A549 (cell line): ENCODE data around the gene C11orf98.
"Not testable (repeated sequence)": the region's sequence is repeated elsewhere in the genome, so short reads cannot be mapped to it uniquely, and the experiment has no call there.

Source experiments
- BHLHE40 ChIP-seq: IDR thresholded peaks from 2 replicates; pipeline ENCODE4 v1.6.1; 2012; ENCODE audit warnings: low read depth, low read length, inconsistent platforms
- EP300 ChIP-seq, 2 experiments: fragments of >200 bp; sonication (Bioruptor Twin); formaldehyde crosslinking; IDR thresholded peaks; 2 replicates in 1 of 2; 3 replicates in 1 of 2; pipeline ENCODE4 v1.6.1; 2016 to 2017
- JUN ChIP-seq, 2 experiments: fragments of >200 bp; sonication (Bioruptor Twin); formaldehyde crosslinking; IDR thresholded peaks; 2 replicates in 1 of 2; 3 replicates in 1 of 2; pipeline ENCODE4 v1.6.1; 2016 to 2017
- MAFK ChIP-seq: fragments of 450-650 bp; IDR thresholded peaks from 2 replicates; pipeline ENCODE4 v1.6.1; 2014; ENCODE audit not compliant: partially characterized antibody
- RCOR1 ChIP-seq: fragments of 150-350 bp; IDR thresholded peaks from 2 replicates; pipeline ENCODE4 v1.6.1; 2014; ENCODE audit warnings: antibody characterized with exemption, low read length, low read depth
- TF ChIP-seq, protein P1 (sequence below): fragments of 450-650 bp; IDR thresholded peaks from 2 replicates; pipeline ENCODE4 v1.6.1; 2014; ENCODE audit warnings: antibody characterized with exemption
- TF ChIP-seq, protein P2 (sequence below): fragments of >200 bp; sonication (Bioruptor Twin); formaldehyde crosslinking; IDR thresholded peaks from 3 replicates; pipeline ENCODE4 v1.5.1; 2016
- TF ChIP-seq, protein P3 (sequence below): IDR thresholded peaks from 2 replicates; pipeline ENCODE4 v1.6.1; 2012
- TF ChIP-seq, protein P4 (sequence below): IDR thresholded peaks from 2 replicates; pipeline ENCODE4 v1.6.1; 2012; ENCODE audit warnings: low read depth, borderline replicate concordance

DNA sequence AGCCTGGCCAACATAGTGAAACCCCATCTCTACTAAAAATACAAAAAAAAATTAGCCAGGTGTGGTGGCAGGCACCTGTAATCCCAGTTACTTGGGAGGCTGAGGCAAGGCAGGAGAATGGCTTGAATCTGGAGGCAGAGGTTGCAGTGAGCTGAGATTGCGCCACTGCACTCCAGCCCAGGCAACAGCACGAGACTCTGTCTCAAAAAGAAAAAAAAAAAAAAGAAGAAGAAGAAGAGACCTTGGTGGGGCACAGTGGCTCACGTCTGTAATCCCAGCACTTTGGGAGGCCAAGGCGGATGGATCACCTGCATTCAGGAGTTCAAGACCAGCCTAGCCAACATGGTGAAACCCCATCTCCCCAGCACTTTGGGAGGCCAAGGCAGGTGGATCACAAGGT is 38.9 kb upstream of the C11orf98 start:
- TF ChIP-seq MAFK; EP300 (IDR thresholded peaks at IDR 0.05); JUN (IDR thresholded peaks at IDR 0.05); RCOR1; BHLHE40: not testable (repeated sequence)
- TF ChIP-seq, protein P1, sequence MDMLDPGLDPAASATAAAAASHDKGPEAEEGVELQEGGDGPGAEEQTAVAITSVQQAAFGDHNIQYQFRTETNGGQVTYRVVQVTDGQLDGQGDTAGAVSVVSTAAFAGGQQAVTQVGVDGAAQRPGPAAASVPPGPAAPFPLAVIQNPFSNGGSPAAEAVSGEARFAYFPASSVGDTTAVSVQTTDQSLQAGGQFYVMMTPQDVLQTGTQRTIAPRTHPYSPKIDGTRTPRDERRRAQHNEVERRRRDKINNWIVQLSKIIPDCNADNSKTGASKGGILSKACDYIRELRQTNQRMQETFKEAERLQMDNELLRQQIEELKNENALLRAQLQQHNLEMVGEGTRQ = not testable (repeated sequence)
- TF ChIP-seq, protein P2, sequence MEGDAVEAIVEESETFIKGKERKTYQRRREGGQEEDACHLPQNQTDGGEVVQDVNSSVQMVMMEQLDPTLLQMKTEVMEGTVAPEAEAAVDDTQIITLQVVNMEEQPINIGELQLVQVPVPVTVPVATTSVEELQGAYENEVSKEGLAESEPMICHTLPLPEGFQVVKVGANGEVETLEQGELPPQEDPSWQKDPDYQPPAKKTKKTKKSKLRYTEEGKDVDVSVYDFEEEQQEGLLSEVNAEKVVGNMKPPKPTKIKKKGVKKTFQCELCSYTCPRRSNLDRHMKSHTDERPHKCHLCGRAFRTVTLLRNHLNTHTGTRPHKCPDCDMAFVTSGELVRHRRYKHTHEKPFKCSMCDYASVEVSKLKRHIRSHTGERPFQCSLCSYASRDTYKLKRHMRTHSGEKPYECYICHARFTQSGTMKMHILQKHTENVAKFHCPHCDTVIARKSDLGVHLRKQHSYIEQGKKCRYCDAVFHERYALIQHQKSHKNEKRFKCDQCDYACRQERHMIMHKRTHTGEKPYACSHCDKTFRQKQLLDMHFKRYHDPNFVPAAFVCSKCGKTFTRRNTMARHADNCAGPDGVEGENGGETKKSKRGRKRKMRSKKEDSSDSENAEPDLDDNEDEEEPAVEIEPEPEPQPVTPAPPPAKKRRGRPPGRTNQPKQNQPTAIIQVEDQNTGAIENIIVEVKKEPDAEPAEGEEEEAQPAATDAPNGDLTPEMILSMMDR = not testable (repeated sequence)
- TF ChIP-seq, protein P3, sequence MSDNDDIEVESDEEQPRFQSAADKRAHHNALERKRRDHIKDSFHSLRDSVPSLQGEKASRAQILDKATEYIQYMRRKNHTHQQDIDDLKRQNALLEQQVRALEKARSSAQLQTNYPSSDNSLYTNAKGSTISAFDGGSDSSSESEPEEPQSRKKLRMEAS = not testable (repeated sequence)
- TF ChIP-seq, protein P4, sequence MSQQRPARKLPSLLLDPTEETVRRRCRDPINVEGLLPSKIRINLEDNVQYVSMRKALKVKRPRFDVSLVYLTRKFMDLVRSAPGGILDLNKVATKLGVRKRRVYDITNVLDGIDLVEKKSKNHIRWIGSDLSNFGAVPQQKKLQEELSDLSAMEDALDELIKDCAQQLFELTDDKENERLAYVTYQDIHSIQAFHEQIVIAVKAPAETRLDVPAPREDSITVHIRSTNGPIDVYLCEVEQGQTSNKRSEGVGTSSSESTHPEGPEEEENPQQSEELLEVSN = not testable (repeated sequence)
